Measurements from ENCODE around the gene ME3. TPM values are rescaled to one million over a fixed set of nuclear protein-coding genes. Genes with fewer than 3 reads are reported as not detected.

Gene ME3
- total RNA-seq, 2 experiments from 2014 or later, result not detected

- H3K9me3 ChIP-seq (ENCODE audit: low read length), result no peaks in the 10 kb centered on the region
- no peaks in the 10 kb centered on the region for H3K79me2 ChIP-seq (ENCODE audit: insufficient read depth, low read depth, low read length)
- H3K9me2 ChIP-seq (ENCODE audit: insufficient read depth, low read length), result no peaks in the 10 kb centered on the region
- H2AFZ ChIP-seq (ENCODE audit: low read length), result no peak overlapping the region
- ChIA-PET CTCF (ENCODE audit: unreplicated experiment) (no interaction called here), POLR2A (interaction anchor here (1.7 kb wide), 1 partner anchor 29 kb away, joined by 3 read pairs; no protein-coding TSS in a partner anchor)
- BruUV-seq (replicated peaks), result no TSS peak
- H4K20me1 ChIP-seq (ENCODE audit: insufficient read depth, low read length), result no peaks in the 10 kb centered on the region
- intact Hi-C loops (cut with micrococcal nuclease; ENCODE audit: unreplicated experiment), result no loop called here
- H3K27ac ChIP-seq (ENCODE audit: low read depth, low read length, poor library complexity, severe bottlenecking), result no peak overlapping the region
- H3K4me1 ChIP-seq (ENCODE audit: insufficient read depth, low read length, poor library complexity, severe bottlenecking), result no peaks in the 10 kb centered on the region
- DNase-seq (ENCODE audit: low spot score), result no peak
- no peak for TF ChIP-seq CTCF (conservative IDR thresholded peaks at IDR 0.05; ENCODE audit: low read length)
- TF ChIP-seq EZH2phosphoT487 (IDR thresholded peaks at IDR 0.05; ENCODE audit: borderline replicate concordance, low read depth, low read length), result no peak
- H3K4me3 ChIP-seq (ENCODE audit: low read depth, low read length, poor library complexity, severe bottlenecking), result no peak overlapping the region
- H3K4me2 ChIP-seq (ENCODE audit: low read length), result no peak overlapping the region
- H3K36me3 ChIP-seq (ENCODE audit: insufficient read depth, low read length), result no peaks in the 10 kb centered on the region
Measured at GRCh38 chr11:86514453-86514852, 158.0 kb downstream of the ME3 start.

DNA sequence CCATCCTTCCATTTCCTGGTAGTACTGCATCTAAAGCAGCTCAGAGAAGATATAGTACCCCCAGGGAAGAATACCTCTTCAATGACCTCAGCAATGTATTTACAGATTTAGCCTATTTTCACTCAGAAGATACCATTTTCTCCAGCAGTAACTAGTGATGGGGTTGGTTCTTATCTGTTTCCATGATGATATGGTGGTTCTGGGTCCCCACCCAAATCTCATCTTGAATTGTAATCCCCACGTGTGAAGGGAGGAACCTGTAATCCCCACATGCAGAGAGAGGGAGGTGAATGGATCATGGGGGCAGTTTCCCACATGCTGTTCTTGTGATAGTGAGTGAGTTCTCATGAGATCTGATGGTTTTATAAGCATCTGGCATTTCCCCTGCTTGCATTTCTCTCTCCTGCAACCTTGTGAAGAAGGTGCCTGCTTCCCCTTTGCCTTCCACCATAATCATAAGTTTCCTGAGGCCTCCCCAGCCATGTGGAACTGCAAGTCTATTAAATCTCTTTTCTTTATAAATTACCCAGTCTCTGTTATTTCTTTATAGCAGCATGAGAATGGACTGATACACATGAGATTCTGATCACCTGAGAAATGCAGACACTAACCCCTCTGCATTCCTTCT is 158.6 kb downstream of the ME3 start:
- no peaks in the 10 kb centered on the region for H3K9me2 ChIP-seq (ENCODE audit: insufficient read depth, low read length)
- DNase-seq (ENCODE audit: low spot score), result no peak
- ChIA-PET CTCF (ENCODE audit: unreplicated experiment) (no interaction called here), POLR2A (interaction anchor here (0.7 to 1.7 kb wide), 2 partner anchors 29 to 94 kb away, joined by 3 read pairs; no protein-coding TSS in a partner anchor)
- intact Hi-C loops (cut with micrococcal nuclease; ENCODE audit: unreplicated experiment), result no loop called here
- no peak overlapping the region for H3K27ac ChIP-seq (ENCODE audit: low read depth, low read length, poor library complexity, severe bottlenecking)
- no peak overlapping the region for H2AFZ ChIP-seq (ENCODE audit: low read length)
- no peak overlapping the region for H3K4me3 ChIP-seq (ENCODE audit: low read depth, low read length, poor library complexity, severe bottlenecking)
- BruUV-seq (replicated peaks), result no TSS peak
- no peak overlapping the region for H3K4me2 ChIP-seq (ENCODE audit: low read length)
- no peaks in the 10 kb centered on the region for H3K79me2 ChIP-seq (ENCODE audit: insufficient read depth, low read depth, low read length)
- TF ChIP-seq EZH2phosphoT487 (IDR thresholded peaks at IDR 0.05; ENCODE audit: borderline replicate concordance, low read depth, low read length) (no peak), CTCF (conservative IDR thresholded peaks at IDR 0.05; ENCODE audit: low read length) (no peak)
- H4K20me1 ChIP-seq (ENCODE audit: insufficient read depth, low read length), result no peaks in the 10 kb centered on the region
- no peaks in the 10 kb centered on the region for H3K36me3 ChIP-seq (ENCODE audit: insufficient read depth, low read length)
- H3K9me3 ChIP-seq (ENCODE audit: low read length), result no peaks in the 10 kb centered on the region
- H3K4me1 ChIP-seq (ENCODE audit: insufficient read depth, low read length, poor library complexity, severe bottlenecking), result no peaks in the 10 kb centered on the region

DNA sequence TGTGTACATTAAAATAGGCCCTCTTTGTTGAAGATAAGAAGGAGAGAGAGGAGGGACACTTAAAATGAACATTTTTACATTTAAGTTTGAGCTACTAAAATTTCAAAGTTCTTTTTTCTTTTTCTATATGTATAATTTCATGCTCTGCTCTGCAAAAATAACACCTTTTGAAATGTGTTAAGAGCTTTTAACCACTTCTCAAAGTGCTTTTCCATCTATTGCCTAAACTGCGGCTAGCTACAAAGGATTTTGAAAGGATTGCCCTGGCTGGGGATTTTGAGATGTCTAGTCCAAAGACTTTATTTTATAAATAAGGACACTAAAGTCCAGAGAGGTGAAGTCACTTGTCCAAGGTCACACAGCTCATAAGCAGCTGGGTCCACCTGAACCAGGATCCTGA is 159.3 kb downstream of the ME3 start:
- ChIA-PET CTCF (ENCODE audit: unreplicated experiment) (no interaction called here), POLR2A (interaction anchor here (0.7 to 0.8 kb wide), 2 partner anchors 95 to 968 kb away, joined by 3 to 4 read pairs; no protein-coding TSS in a partner anchor)
- no peaks in the 10 kb centered on the region for H3K4me1 ChIP-seq (ENCODE audit: insufficient read depth, low read length, poor library complexity, severe bottlenecking)
- no peak overlapping the region for H3K4me2 ChIP-seq (ENCODE audit: low read length)
- H3K9me3 ChIP-seq (ENCODE audit: low read length), result no peaks in the 10 kb centered on the region
- no peak for DNase-seq (ENCODE audit: low spot score)
- no TSS peak for BruUV-seq (replicated peaks)
- no peaks in the 10 kb centered on the region for H3K9me2 ChIP-seq (ENCODE audit: insufficient read depth, low read length)
- no peaks in the 10 kb centered on the region for H4K20me1 ChIP-seq (ENCODE audit: insufficient read depth, low read length)
- H3K79me2 ChIP-seq (ENCODE audit: insufficient read depth, low read depth, low read length), result no peaks in the 10 kb centered on the region
- intact Hi-C loops (cut with micrococcal nuclease; ENCODE audit: unreplicated experiment), result no loop called here
- H3K27ac ChIP-seq (ENCODE audit: low read depth, low read length, poor library complexity, severe bottlenecking), result no peak overlapping the region
- H3K36me3 ChIP-seq (ENCODE audit: insufficient read depth, low read length), result no peaks in the 10 kb centered on the region
- H3K4me3 ChIP-seq (ENCODE audit: low read depth, low read length, poor library complexity, severe bottlenecking), result no peak overlapping the region
- TF ChIP-seq EZH2phosphoT487 (IDR thresholded peaks at IDR 0.05; ENCODE audit: borderline replicate concordance, low read depth, low read length) (no peak), CTCF (conservative IDR thresholded peaks at IDR 0.05; ENCODE audit: low read length) (no peak)
- no peak overlapping the region for H2AFZ ChIP-seq (ENCODE audit: low read length)
